Effector memory CD4-positive, alpha-beta T cell (primary cell): Measurements from ENCODE around the gene AGBL1.

Experiments used
- DNase-seq, 3 donors: peaks; one replicate each; pipeline ENCODE4 v3.0.0-alpha.2; 2020
- H3K27ac ChIP-seq: 2 replicates; pipeline ENCODE4 v1.7.0; 2013; ENCODE audit warnings: mild to moderate bottlenecking, low read length, moderate library complexity; ENCODE audit not compliant: insufficient read depth, poor library complexity, severe bottlenecking
- H3K27me3 ChIP-seq: replicated peaks from 2 replicates; pipeline ENCODE4 v1.7.0; 2013; ENCODE audit warnings: mild to moderate bottlenecking, low read length; ENCODE audit not compliant: insufficient read depth, control insufficient read depth, poor library complexity, severe bottlenecking
- H3K36me3 ChIP-seq: 2 replicates; pipeline ENCODE4 v1.7.0; 2013; ENCODE audit warnings: mild to moderate bottlenecking, low read length, moderate library complexity; ENCODE audit not compliant: control insufficient read depth, insufficient read depth
- H3K4me1 ChIP-seq: 2 replicates; pipeline ENCODE4 v1.7.0; 2013; ENCODE audit warnings: low read length, mild to moderate bottlenecking; ENCODE audit not compliant: control insufficient read depth, insufficient read depth, poor library complexity, severe bottlenecking
- H3K4me3 ChIP-seq: 2 replicates; pipeline ENCODE4 v1.7.0; 2013; ENCODE audit warnings: low read length, low read depth, mild to moderate bottlenecking; ENCODE audit not compliant: insufficient read depth, poor library complexity, severe bottlenecking
- H3K9me3 ChIP-seq: 2 replicates; pipeline ENCODE4 v1.7.0; 2013; ENCODE audit warnings: mild to moderate bottlenecking, low read length, moderate library complexity; ENCODE audit not compliant: control insufficient read depth

The AGBL1 gene

DNA sequence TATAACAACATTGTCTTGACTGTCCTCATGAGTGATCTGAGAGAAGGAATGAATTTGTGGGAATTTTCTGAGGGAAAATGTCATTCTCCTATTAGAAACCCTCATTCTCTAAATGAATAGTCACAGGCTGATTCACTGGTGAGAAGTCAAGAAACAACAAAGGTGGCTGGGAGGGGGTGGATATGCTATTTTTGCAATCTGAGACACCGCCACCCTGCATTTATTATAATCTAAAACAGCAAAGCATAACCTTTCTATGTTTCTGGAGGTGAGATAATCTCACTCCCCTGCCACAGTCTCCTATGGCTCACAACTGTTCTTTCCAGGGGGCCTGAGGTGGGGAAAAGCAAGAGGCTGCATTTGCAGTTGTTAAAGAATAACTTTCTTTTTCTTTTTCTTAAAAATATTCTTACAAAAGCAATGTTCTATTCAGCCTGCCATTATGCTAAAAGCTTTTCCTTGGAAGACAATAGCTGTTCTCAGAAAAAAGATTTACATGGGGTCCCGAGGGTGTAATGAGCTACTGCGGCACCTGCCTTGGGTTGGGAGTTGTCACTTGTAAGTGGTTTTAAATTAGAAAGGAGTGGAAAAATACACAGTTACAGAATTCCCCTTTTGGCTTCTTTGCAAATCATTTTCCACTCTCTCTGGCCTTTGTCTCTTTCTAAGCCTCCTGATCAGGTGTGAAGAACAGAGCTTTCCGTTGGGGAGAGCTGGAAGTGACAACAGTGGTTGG lies 220.9 kb downstream of the AGBL1 start:
- Histone ChIP-seq H3K4me3 (no peak overlapping the region), H3K36me3 (no peaks in the 10 kb centered on the region), H3K9me3 (no peaks in the 10 kb centered on the region), H3K27me3 (no peaks in the 10 kb centered on the region), H3K4me1 (no peaks in the 10 kb centered on the region), H3K27ac (no peak overlapping the region)
- no peak for DNase-seq

DNA sequence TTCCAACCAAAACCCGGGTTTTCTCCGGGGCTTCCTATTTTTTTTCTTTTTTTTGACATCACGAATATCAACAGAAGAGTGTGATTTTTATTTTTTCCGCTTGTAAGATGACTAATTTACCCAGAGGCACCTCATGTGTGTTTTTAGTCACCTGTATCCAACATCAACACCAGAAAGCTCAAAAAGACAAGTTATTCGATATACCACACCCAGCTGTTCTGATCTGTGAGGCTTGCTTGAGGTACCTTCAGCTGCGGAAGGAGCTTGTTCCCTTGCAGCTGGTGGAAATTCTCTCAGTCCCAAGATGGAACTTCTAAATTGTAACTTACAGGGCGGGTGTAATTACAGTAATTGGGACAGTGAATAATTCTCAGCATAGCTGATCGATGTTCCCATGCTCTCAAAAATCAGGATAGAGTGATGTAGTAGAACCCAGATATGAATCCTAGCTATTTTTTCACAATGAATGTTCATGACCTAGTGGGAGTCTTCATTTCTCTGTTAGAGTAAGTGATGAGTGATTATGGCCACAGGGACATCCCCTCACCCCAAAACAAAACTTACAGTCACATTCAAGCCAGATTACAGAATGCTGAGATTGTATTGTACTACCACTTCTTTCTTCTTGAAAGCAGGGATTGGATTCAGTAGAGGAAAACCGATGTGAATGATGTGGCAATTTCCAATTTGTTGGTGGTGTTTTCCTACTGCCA lies 232.1 kb downstream of the AGBL1 start:
- Histone ChIP-seq H3K4me3 (no peak overlapping the region), H3K4me1 (no peaks in the 10 kb centered on the region), H3K27me3 (no peaks in the 10 kb centered on the region), H3K9me3 (no peaks in the 10 kb centered on the region), H3K36me3 (no peaks in the 10 kb centered on the region), H3K27ac (no peak overlapping the region)
- no peak for DNase-seq

DNA sequence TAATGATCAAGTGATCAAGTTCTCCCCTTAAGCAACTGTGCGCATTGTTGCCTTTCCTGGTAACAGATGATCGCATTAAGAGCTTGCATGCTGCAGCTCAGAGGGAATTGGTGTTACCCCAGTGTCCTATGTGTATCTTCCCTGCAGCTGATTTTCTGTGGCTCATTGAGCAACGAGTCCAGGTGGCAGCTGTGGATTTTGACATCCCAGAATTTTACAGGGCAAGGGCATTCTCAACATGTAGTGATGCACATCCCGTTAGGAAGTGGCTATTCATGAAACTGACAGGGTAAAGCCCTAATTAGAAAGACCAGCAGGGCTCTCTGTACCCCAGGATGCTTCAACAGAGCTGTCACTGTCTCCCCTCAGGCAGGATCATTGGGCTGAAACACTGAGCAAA lies 232.8 kb downstream of the AGBL1 start:
- no peak for DNase-seq
- no peak overlapping the region for H3K27ac ChIP-seq
- no peaks in the 10 kb centered on the region for H3K4me1 ChIP-seq
- no peaks in the 10 kb centered on the region for H3K9me3 ChIP-seq
- H3K36me3 ChIP-seq, result no peaks in the 10 kb centered on the region
- H3K27me3 ChIP-seq, result no peaks in the 10 kb centered on the region
- H3K4me3 ChIP-seq, result no peak overlapping the region

DNA sequence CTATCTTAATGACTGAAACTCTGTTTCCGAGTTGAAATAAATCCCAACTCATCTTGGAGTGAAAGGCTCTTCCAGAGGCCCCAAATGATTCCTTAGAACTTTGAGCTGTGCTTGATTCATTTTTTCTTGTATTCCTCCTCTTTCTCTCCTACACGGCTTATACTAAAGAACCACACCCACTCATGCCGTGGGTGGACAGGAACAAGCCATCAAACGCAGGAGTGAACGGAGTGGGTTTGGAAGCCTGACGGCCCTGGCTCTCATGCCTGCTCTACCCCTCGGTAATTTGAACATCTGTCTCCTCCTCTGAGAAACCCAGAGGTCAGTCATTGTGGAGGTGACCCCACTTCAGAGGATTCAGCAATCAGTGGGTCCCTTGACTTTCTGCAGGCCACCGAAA lies 236.5 kb downstream of the AGBL1 start:
- Histone ChIP-seq H3K27ac (no peak overlapping the region), H3K36me3 (no peaks in the 10 kb centered on the region), H3K4me3 (no peak overlapping the region), H3K9me3 (no peaks in the 10 kb centered on the region), H3K4me1 (no peaks in the 10 kb centered on the region), H3K27me3 (no peaks in the 10 kb centered on the region)
- DNase-seq, result no peak

DNA sequence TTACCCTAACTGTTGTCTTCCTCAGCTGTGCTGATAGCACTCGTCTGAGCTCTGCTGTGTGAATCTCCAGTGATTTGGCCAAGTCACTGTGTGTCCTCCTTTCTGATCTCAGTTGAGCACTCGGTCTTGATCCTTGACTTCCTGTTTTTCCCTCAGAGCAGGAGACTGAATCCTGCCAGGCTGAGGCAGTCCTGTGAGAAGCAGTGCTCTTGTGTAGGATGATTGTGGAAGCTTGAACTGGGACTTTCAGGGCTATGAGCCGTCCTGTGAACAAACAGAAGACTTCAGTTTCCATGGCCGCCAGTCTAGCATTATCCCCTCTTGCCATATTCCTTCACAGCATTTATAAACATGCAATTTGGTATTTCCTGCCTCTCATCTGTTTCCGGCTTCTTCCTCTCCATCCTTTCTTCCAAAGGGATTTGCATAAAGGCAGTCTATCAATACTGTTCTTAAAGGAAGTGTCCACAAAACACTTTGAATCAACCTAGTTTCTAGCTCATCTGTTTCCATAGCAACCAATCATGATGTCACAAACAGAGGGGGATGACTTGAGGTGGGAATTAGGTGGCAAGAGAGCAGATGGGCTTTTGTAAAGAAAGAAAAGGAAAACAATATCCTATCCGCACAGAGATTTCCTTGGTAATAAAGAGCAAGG lies 237.2 kb downstream of the AGBL1 start:
- Histone ChIP-seq H3K36me3 (no peaks in the 10 kb centered on the region), H3K9me3 (no peaks in the 10 kb centered on the region), H3K4me3 (no peak overlapping the region), H3K4me1 (no peaks in the 10 kb centered on the region), H3K27ac (no peak overlapping the region), H3K27me3 (no peaks in the 10 kb centered on the region)
- DNase-seq, result no peak

DNA sequence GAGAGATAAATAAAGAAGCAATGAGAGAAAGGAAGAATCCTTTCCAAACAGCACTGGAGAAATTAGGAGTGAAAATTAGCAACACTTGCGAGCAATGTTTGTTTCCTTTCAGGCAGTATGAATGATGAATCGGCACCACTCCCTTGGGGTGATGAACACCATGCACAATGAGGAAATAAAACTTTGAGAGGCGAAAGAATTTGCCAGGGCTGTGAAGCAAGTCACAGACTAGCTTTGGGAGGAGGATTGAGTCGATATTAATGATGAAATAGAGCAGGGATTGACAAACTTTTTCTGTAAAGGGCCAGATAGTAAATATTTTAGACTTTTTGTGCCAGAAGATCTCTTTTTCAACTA lies 237.7 kb downstream of the AGBL1 start:
- H3K9me3 ChIP-seq, result no peaks in the 10 kb centered on the region
- H3K36me3 ChIP-seq, result no peaks in the 10 kb centered on the region
- no peak for DNase-seq
- no peaks in the 10 kb centered on the region for H3K27me3 ChIP-seq
- H3K27ac ChIP-seq, result no peak overlapping the region
- no peak overlapping the region for H3K4me3 ChIP-seq
- H3K4me1 ChIP-seq, result no peaks in the 10 kb centered on the region

DNA sequence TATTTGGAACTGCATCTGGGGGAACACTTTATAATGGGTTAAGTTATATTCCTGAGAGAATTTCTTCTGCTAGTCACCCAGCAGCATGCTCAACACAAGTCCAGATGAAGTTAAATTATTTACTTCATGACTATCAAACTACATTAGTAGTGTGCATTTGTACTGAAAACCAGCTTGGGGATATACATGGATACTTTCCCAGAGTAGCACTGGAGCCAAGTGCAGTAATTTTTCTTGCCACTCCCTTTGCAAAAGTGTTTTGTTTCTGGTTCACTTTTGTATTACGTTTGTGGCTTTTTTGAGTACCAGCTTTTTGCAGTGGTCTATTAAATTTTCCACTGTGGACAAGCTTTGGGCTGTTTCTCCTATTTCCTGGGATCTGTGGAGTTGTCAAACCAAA lies 243.0 kb downstream of the AGBL1 start:
- H3K4me3 ChIP-seq, result no peak overlapping the region
- no peaks in the 10 kb centered on the region for H3K36me3 ChIP-seq
- H3K27me3 ChIP-seq, result no peaks in the 10 kb centered on the region
- H3K27ac ChIP-seq, result no peak overlapping the region
- no peaks in the 10 kb centered on the region for H3K9me3 ChIP-seq
- H3K4me1 ChIP-seq, result no peaks in the 10 kb centered on the region
- no peak for DNase-seq

DNA sequence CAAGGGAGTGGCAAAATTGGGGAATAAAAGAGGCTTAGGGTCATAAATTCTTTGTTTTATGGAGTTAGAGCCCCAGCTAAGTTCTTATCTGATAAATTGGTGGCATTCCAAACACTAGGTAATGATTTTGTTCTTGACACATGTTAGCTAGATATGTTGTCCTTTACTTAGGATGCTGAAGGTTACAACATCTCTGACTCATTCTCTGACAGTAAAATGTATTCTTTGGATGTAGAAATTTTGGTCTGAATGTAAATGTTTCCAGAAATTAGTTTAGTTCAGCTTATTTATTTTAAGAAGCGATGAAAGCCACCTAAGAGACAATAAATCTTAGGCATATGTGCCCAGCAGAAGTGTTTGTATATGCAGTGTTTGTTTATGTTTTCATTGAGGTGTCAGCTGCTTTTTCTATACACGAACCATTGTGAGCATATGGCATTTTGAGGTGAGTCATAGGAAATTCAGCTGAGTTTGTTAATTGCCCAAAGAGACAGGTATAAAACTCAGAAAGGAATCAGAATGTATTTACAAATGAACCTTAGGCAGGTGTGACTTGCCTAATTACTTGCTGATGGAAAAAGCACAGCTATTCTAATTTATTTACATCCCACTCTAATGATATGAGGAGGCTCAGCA lies 247.7 kb downstream of the AGBL1 start:
- no peak for DNase-seq
- Histone ChIP-seq H3K4me3 (no peak overlapping the region), H3K27ac (no peak overlapping the region), H3K36me3 (no peaks in the 10 kb centered on the region), H3K4me1 (no peaks in the 10 kb centered on the region), H3K9me3 (no peaks in the 10 kb centered on the region), H3K27me3 (no peaks in the 10 kb centered on the region)

DNA sequence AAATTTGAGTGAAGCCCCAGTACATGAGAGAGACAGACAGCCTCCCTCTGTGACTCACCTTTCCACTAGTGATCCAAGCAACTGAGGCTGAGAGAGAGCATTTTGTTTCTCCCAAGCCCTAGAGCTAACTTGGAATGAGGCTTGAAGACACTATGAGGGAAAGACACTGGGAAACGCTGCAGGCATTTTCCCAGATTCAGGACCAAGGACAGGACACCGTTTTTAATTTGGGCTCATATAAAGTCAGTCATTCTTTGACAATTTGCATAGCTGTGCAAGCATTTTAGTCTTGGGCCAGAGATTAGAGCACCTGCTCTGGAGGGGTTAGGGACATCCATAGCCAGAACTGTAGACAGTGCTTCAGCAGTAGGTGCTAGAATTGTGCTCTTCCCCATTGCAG lies 249.0 kb downstream of the AGBL1 start:
- H3K27me3 ChIP-seq, result no peaks in the 10 kb centered on the region
- no peak overlapping the region for H3K27ac ChIP-seq
- no peaks in the 10 kb centered on the region for H3K4me1 ChIP-seq
- H3K4me3 ChIP-seq, result no peak overlapping the region
- no peaks in the 10 kb centered on the region for H3K9me3 ChIP-seq
- H3K36me3 ChIP-seq, result no peaks in the 10 kb centered on the region
- no peak for DNase-seq
